SK-N-SH (cell line): ENCODE results near the gene SSUH2.

ENCODE experiments used
- ELF1 ChIP-seq: IDR thresholded peaks from 2 replicates; pipeline ENCODE4 v1.4.0; 2012
- TF ChIP-seq, protein P1 (sequence below): fragments of 200-600 bp; sonication (generic); IDR thresholded peaks from 2 replicates; pipeline ENCODE4 v1.6.1; 2017; ENCODE audit warnings: antibody characterized with exemption, mild to moderate bottlenecking, moderate library complexity

GRCh38 chr3:8576841-8577571 lies 67.6 kb downstream of the SSUH2 start:
- TF ChIP-seq, protein P1, sequence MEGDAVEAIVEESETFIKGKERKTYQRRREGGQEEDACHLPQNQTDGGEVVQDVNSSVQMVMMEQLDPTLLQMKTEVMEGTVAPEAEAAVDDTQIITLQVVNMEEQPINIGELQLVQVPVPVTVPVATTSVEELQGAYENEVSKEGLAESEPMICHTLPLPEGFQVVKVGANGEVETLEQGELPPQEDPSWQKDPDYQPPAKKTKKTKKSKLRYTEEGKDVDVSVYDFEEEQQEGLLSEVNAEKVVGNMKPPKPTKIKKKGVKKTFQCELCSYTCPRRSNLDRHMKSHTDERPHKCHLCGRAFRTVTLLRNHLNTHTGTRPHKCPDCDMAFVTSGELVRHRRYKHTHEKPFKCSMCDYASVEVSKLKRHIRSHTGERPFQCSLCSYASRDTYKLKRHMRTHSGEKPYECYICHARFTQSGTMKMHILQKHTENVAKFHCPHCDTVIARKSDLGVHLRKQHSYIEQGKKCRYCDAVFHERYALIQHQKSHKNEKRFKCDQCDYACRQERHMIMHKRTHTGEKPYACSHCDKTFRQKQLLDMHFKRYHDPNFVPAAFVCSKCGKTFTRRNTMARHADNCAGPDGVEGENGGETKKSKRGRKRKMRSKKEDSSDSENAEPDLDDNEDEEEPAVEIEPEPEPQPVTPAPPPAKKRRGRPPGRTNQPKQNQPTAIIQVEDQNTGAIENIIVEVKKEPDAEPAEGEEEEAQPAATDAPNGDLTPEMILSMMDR: no peak
- no peak for TF ChIP-seq ELF1
